Measurements from ENCODE around the gene LPCAT1. TPM values are rescaled to one million over a fixed set of nuclear protein-coding genes. Genes with fewer than 3 reads are reported as not detected.

LPCAT1 gene
- total RNA-seq, 1 donor from 2014 or later: 41.9 TPM

DNA sequence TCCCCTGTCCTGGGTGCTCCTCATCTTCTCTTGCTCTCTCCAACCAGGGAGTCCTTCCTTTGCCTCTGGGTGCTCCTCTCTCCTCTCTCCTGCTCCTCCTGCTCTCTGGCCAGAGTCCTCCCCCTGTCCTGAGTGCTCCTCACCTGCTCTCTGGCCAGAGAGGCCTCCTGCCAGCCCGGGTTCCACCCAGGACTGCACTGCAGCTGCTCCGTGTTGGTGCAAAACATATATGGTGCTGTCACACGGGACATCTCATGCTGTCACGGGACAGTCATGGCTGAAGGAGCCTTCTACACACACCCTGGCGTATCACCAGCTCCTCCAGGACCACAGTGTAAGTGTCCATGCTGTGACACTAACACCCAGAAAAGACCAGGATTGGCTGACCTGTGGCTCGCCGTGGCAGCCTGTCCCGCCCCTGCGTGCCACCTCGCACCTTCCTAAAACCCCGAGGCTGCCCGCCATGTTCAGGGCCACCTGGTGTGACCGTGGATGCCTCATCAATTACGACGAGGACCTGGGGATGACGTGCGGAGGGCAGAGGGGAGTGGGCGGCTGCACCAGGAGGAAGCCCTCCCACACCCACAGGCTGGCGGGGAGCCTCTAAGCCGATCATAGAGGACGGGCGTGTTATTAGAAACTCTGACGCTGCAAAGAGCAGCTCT is 50.7 kb downstream of the LPCAT1 start:
- Histone ChIP-seq H3K27ac (ENCODE audit: low read depth, low read length) (no peak overlapping the region), H3K4me3 (ENCODE audit: insufficient read depth, low read depth, low read length) (no peak overlapping the region), H3K9me3 (ENCODE audit: insufficient read depth, low read depth, low read length) (no peaks in the 10 kb centered on the region), H3K27me3 (ENCODE audit: insufficient read depth, low read length) (no peaks in the 10 kb centered on the region), H3K4me1 (ENCODE audit: insufficient read depth, low read length) (peaks cover 8% of the 10 kb centered on the region), H3K9ac (ENCODE audit: low read length) (no peak overlapping the region), H3K36me3 (ENCODE audit: insufficient read depth, low read length) (peaks cover 7% of the 10 kb centered on the region), H3K79me2 (ENCODE audit: insufficient read depth, low read length) (no peaks in the 10 kb centered on the region), H2AFZ (ENCODE audit: low read depth, low read length) (no peak overlapping the region), H4K20me1 (ENCODE audit: insufficient read depth, low read length) (peaks cover 42% of the 10 kb centered on the region), H3K4me2 (ENCODE audit: low read length) (no peak overlapping the region)
- Mint-ChIP-seq H3K36me3 (ENCODE audit: low read depth, unreplicated experiment) (peaks cover 26% of the 10 kb centered on the region), H3K4me3 (ENCODE audit: unreplicated experiment) (no peak overlapping the region), H3K27ac (ENCODE audit: unreplicated experiment) (no peak overlapping the region), H3K4me1 (ENCODE audit: low read depth, unreplicated experiment) (peaks cover 5% of the 10 kb centered on the region), H3K9me3 (ENCODE audit: unreplicated experiment) (no peaks in the 10 kb centered on the region), H3K27me3 (ENCODE audit: low read depth, unreplicated experiment) (no peaks in the 10 kb centered on the region)
- FAIRE-seq (no peak), DNase-seq (ENCODE audit: low read depth) (no peak)
- no peak for TF ChIP-seq EZH2 (IDR thresholded peaks at IDR 0.05; ENCODE audit: insufficient read depth, low read length)
- no peak for TF ChIP-seq CTCF (IDR thresholded peaks at IDR 0.05; ENCODE audit: insufficient read depth, low read depth, low read length)

- peaks cover 24% of the 10 kb centered on the region for H3K36me3 Mint-ChIP-seq (ENCODE audit: low read depth, unreplicated experiment)
Measured at GRCh38 chr5:1471997-1472963, 51.5 kb downstream of the LPCAT1 start.

More at GRCh38 chr5:1471997-1472963, 51.5 kb downstream of the LPCAT1 start:
- Histone ChIP-seq H3K4me3 (ENCODE audit: insufficient read depth, low read depth, low read length) (no peak overlapping the region), H3K4me2 (ENCODE audit: low read length) (no peak overlapping the region), H3K27ac (ENCODE audit: low read depth, low read length) (no peak overlapping the region), H3K9me3 (ENCODE audit: insufficient read depth, low read depth, low read length) (no peaks in the 10 kb centered on the region), H3K4me1 (ENCODE audit: insufficient read depth, low read length) (peaks cover 8% of the 10 kb centered on the region), H2AFZ (ENCODE audit: low read depth, low read length) (no peak overlapping the region), H3K9ac (ENCODE audit: low read length) (no peak overlapping the region), H4K20me1 (ENCODE audit: insufficient read depth, low read length) (peaks cover 37% of the 10 kb centered on the region), H3K36me3 (ENCODE audit: insufficient read depth, low read length) (peaks cover 4% of the 10 kb centered on the region), H3K27me3 (ENCODE audit: insufficient read depth, low read length) (no peaks in the 10 kb centered on the region), H3K79me2 (ENCODE audit: insufficient read depth, low read length) (no peaks in the 10 kb centered on the region)
- no peaks in the 10 kb centered on the region for H3K27me3 Mint-ChIP-seq (ENCODE audit: low read depth, unreplicated experiment)
- H3K27ac Mint-ChIP-seq (ENCODE audit: unreplicated experiment): no peak overlapping the region
- TF ChIP-seq EZH2 (IDR thresholded peaks at IDR 0.05; ENCODE audit: insufficient read depth, low read length) (no peak), CTCF (IDR thresholded peaks at IDR 0.05; ENCODE audit: insufficient read depth, low read depth, low read length) (no peak)
- DNase-seq (ENCODE audit: low read depth) (no peak), FAIRE-seq (no peak)
- no peak overlapping the region for H3K4me3 Mint-ChIP-seq (ENCODE audit: unreplicated experiment)
- peaks cover 5% of the 10 kb centered on the region for H3K4me1 Mint-ChIP-seq (ENCODE audit: low read depth, unreplicated experiment)
- H3K9me3 Mint-ChIP-seq (ENCODE audit: unreplicated experiment): no peaks in the 10 kb centered on the region
